Endometrial microvascular endothelial cells (primary cell): ENCODE results near the gene CHRNA1. TPM values are rescaled to one million over a fixed set of nuclear protein-coding genes. Genes with fewer than 3 reads are reported as not detected.

Experiments used
- in situ Hi-C: cut with HindIII; loops from 2 replicates; pipeline ENCODE4 v1.10.0; 2017; ENCODE audit warnings: low sequenced_read_pairs, low pct_unique_long_range_greater_than_20kb; ENCODE audit errors: inconsistent ontology term
- total RNA-seq: library from RNA; depleted of rRNA; stranded (reverse); fragments of >200 nt; gene quantifications from one replicate; pipeline ENCODE4 v1.2.3, GENCODE V29; 2015; ENCODE audit errors: inconsistent ontology term

The CHRNA1 gene
- total RNA-seq, 1 donor from 2014 or later: not detected

DNA sequence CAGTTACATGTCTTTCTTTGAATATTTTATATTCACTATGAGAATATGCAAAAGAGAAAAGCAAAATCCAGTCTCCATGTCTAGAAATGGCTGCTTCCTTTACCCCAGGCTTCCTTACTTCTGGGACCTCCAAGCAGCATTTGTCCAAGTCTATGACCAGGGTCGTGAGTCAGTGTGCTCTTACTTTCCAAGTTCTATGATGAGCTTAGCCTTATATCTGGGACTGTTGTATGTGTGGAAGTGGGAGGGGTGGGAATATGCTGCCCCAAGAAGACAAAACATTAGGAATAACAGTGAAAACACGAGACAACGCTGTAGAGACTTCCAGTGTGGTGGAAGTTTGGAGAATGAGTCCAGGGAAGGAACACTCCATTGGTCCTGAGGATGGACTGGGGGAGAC, 21.2 kb upstream of the CHRNA1 start:
- in situ Hi-C loops: no loop called here

DNA sequence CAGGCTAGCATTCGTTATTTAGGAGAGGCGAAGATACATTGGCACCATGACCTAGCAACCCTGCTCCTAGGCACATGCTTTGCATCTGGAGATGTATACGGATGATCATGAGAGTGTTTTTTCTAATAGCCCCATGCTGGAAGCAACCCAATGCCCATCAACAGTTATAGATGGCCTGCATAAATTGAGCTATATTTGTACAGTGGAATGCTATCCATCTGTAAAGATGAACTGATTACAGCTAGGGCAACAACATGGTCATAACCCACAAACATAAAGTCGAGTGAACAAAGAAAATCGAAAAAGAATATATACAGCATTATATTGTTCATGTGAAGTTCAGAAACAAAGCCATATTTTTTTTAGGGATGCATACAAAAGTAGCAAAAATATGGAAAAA, 20.6 kb upstream of the CHRNA1 start:
- in situ Hi-C loops: no loop called here

DNA sequence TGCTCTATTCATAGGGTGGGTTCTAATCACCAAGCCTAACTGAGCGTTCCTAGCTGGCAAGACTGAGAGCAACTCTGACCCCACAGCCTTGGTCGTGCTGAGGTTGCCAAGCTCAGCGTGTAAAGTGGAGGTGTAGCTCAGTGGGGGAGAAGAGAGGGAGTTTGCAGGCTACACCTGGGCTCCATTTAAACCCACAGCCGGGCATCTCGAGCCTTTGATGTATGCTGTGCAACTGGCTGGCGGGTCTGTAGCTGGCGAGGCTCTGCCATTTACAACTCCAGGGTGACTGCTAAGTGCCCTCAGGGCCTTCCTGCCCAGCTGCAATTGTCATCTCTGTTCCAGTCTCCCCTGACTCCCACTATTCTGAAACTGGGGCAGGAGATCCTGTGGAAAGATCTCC, 20.0 kb upstream of the CHRNA1 start:
- in situ Hi-C loops: no loop called here

DNA sequence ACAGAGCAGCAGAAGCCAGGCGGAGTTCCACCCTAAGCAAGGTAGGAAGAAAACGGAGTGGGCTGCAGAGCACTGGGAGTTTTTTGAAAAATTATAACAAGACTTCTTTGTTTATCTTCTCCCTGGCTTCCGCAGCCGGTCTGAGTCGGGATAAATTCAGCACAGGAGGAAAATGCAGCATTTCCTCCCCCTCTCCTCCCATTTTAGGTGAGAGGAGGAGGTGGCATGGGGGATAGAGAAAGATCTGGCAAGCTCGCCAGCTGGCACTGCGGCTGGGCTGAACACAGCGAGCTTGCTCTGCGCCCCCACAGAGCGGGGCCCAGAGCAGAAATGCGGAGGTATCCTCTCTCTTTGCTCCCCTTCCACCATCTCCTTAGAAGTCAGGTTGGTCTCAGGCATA, 17.7 kb upstream of the CHRNA1 start:
- in situ Hi-C loops: no loop called here

DNA sequence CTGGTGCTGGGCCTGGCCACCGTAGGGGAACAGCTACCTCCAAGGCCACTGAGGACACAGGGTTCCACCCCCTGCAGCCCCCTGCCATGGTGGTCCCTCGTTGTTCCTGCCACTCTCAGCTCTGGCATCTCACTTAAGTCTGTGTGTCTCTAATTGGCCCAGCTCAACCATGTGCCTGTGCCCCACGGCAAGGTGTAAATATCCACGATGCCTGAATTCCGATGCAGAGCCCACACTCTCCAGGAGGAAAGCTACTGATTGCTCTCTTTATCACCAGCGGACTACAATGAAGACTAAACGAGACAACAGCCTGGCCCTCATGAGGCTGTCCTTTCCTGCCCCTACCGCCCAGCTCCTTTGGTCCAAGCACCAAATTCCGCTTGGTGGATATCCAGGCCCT, 17.0 kb upstream of the CHRNA1 start:
- in situ Hi-C loops: no loop called here

DNA sequence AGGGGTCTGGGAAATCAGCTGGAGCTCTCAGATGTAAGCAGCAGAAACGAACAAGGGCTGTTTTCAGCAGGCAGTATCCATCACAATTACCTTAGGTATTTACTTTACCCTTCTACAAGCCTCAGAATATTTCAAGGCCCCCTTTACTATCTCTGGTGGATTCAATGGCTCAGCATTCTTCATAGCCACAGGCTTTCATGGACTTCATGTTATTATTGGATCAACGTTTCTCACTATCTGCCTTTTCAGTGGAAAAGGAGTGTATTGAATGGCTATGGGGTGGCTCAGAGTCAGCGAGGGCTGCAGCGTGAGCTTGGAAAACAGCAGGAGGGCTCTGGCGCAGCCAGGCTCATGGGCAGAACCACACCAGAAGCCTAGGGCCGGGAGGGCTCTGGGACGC, 16.6 kb upstream of the CHRNA1 start:
- in situ Hi-C loops: no loop called here

DNA sequence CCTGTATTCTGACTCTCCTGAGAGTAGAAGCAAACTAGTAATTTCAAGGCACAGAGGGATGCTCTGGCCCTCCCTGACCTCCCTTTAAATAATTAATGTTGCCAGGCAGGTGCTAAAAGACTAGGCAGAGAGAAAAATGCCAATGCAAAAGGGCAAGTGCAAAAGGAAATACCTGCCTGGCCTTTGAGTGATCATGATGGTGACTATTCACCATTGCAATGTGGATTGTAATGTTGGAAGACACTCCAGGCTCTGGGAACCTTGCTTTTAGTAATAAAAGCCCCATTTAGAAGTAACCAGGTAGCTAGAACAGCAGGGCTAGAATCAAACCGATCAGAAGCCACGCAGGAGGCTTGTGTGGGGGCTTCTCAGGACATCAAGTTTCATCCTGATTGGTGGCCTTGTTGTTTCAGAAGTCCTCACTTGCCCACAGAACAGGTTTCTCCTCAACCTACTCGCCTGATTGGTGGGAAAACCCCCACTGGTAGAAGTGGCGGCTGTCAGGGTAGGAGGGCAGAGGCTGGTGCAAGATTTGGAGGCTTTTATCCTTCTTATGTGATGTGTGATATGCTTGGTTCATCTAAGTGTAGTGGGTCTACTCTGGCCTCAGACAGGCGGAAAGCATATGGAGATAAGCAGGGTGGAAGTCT, 16.0 kb upstream of the CHRNA1 start:
- in situ Hi-C loops: no loop called here

DNA sequence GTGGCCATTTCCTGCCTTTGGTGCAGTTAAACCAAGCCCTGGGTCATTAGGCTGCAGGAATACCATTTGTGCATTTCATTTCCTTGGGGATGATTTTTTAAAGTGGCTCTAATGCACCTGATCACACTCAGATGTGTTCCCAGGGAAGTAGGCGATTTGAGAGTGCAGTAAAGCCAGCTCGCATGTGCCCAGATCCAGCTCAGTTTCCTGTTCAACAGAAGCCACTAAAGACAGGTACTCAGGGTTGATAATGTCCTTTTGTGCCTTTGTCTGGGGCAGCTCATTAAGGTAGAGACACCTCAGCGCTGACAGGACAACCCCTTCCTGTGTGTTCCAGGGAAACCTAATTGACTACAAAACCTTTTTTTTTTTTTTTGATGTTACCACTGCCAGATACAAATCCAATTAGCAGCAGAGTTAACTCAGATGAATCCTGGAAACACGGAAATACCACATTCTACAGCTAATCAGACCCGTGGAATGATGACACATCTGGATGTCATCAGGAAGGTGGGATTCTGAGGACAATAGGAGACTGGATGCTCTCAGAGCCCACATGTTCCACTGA, 15.2 kb upstream of the CHRNA1 start:
- in situ Hi-C loops: no loop called here

DNA sequence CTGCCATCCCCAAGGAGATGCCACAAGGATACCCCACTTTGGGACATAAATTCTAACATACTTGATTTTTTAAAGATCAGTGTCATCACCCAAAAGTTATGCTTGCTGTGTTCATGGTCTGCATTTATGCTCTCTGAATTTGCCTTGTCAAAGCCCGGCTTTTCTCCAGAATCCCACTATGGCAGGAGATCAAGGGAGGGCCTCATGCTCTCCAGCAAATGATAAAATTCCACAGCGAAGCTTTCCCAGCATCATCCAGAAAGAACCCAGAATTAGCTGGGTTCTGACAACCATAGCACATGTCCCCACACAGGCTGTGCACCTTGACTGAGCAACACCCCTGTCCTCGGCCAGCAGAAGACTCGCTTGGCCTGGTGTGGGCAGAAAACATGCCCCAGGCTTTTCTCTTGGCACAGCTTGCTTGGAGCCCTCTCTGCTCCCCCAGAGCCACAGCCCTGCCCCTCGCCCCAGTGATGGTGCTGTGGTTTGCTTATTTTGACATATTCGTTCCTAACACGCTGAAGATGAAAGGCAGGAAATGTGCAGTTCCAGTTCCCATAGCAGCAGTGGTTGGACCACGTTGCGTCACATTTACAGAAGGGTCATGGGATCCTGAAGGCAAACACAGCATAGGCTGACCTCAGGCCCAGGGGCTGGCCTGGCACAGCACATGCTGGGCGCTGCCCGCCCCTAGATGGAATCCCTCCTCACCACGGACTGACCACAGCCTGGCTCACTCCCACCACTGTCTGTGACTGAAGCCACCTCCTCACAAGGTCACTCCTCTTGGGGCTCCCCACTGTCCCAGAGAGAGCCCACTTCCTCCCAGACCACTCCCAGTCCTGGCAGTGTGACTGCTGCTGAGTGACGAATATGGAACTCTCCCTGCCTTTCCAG, 14.1 kb upstream of the CHRNA1 start:
- in situ Hi-C loops: no loop called here

DNA sequence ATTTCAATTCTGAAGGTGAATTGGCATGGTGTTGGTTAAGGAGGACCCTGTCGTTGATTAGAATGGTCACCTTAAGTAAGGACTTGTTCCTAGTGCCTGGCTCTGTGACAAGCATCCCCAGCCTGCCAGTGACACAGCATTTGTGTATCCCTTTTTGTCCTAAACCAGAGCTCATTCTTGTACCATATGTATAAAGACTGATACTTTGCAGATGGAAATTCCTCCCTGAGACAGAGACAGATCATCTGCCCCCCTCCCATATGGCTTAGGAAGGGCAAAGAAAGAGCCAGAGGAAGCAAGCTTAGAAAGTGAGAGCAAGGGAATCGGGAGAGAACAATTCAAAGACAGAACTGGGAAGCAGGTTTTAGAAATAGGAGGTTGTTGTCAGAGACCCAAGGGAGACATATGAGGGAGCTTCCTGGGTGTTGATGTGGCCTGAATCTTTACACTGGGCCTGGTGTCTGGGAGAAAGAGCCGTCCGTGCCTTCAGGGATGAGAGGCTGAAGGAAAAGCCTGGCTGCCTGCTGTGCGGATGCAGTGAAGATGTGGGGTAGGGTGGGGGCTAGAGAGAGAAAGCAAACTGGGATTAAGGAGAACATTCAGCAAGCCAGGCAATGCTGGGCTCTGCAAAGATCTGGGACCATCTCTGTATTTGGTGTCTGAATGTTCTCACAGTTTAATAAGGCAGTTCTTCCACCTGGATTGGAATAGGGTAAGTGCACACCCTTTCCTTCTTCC, 13.2 kb upstream of the CHRNA1 start:
- in situ Hi-C loops: no loop called here

DNA sequence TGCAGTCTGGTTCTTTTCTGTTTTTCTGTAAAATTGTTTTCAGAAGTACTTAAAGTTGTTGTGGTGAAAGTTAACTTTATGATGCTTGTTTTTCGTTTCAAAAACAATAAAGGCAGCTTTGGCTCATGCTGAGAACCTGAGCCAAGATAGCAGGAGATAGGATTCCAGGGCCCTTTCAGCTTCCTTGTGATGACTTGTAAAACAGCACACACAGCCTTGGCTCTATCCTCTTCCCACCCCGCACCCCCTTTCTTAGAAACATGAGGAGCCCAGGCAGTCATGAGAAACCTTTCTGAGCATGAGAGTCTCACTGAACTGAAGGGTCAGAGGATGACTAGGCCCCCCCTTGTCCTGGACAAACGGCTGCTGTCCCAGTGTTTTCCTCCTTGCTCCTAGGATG, 12.4 kb upstream of the CHRNA1 start:
- in situ Hi-C loops: no loop called here

DNA sequence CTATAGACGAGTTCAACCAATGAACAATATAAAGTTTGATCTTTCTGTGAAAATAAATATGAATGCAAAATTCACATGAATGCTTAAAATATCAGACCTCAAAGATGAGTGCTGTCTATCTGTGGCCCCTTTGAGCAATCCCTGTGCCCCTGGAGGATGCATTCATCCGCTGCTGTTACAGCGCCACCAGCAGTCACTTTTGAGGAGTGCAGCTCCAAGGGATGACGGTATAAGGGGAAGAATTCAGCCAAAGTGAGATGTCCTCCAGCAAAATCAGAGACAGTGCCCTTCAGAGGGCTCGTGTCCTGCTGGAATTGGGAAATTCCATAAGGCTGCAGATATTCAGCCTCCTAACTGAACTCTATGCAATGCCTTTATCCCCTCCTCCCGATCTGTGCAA, 12.0 kb upstream of the CHRNA1 start:
- in situ Hi-C loops: no loop called here

DNA sequence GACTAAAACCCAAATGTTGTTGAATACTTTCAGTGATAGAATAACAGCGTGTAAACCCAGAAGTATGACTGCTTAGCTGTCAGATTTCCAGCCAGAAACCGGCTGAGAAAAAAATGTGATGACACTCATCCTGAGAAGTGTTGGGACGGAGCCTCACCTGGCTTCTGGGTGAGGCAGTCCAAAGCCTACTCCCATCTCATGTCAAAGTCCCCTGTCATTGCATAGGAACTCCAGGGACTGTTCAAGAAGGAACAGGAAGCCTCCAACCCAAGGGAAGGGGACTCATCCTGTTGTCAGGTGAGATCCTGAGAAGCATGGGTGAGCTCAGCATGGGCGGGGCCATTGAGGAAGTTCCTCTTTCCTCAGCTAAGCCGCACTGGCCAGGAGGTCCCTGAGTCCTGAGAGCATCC, 11.3 kb upstream of the CHRNA1 start:
- in situ Hi-C loops: no loop called here

DNA sequence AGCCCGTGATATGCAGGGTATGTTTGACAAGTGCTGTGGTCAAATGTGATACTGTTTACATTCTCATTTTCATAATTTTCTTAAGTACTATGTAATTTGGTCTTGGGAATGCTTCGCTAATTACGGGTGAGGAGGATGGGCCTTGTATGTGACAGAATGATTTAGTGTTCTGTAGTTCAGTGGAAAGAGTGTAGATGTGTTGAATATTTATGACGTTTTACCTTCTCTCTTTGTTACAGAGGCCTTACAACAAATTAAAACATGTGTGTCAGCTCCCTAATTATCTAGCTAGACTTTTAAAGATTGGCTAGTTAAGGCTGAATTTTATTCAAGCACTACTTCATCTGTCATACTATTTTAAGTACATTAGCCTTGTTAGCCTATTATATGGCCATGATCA, 10.6 kb upstream of the CHRNA1 start:
- in situ Hi-C loops: loop anchor here (5.0 kb wide), 1 partner anchor 212 kb away; no protein-coding TSS in a partner anchor

DNA sequence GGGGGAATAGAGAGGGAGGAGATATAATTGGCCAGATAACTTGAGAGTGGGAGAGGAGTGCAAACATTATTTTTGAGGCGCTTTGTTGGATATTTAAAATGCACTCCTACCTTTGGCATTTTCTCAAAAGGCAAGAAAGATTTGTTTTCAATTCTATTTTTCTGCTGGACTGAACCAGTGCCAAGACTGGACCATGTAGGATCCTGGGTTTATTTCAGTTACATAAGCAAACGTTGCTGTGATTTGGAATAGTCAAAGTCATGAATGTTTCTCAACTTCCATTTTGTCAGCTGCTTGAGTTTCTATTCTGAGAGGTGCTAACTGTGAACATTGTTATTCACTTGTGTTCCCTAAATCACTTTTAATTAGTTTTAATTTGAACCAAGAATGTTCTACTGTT, 8.9 kb upstream of the CHRNA1 start:
- in situ Hi-C loops: loop anchor here (5.0 kb wide), 1 partner anchor 214 kb away; no protein-coding TSS in a partner anchor

DNA sequence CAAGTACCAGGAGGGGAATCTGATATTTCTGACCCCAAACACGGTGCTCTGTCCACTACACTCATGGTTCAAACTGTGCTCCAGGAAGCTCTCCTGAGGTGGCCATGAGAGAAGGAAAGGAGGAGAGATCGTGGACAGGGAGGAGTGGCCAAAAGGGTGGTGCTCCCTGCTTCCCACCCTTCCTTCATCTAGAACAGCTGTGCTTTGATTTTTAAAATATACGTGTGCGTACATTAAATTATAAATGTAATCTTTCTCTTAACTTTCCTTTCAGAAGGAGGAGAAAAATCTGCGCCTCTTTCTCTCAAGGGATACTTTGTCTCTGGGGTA, 8.2 kb upstream of the CHRNA1 start:
- in situ Hi-C loops: loop anchor here (5.0 kb wide), 1 partner anchor 215 kb away; no protein-coding TSS in a partner anchor

DNA sequence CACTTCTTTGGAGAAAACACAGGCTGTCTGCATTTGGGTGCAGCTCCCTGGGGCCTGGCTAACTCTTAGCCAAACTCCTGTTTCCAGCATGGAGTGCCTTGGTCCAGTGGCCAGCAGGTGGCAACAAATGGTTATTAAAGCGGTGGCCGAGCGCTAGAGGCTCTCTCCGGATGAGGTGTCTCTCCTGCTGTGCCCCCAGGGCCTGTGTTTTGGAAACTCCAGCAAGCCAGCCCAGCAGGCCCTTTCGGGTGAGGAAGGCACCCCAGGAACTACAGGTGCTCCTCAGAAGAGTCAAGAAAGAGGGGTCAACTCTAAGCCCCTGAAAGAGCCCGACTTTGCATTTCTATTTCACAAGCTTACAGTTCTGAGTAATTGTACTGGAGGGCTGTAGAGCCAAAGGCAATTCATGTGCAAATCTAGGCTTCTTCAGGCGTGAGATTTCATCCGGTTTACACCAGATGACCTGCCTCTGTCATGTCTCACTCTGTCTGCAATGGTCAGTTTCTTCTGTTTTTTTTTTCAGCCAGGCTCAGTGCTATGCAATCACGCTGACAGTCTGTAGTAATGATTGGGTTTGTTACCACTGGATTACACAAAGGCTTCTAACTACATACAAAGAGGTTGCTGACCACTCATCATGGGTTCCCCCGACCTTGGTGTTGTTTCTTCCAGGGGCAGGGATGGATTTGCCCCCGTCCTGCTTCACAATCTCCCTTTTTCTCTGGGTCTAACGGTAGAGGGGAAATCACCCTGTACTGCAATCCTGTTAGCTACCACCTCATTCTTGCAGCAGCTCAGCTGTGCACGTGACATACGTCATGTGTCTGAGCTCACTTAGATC, 7.6 kb upstream of the CHRNA1 start:
- in situ Hi-C loops: loop anchor here (5.0 kb wide), 1 partner anchor 215 kb away; no protein-coding TSS in a partner anchor

DNA sequence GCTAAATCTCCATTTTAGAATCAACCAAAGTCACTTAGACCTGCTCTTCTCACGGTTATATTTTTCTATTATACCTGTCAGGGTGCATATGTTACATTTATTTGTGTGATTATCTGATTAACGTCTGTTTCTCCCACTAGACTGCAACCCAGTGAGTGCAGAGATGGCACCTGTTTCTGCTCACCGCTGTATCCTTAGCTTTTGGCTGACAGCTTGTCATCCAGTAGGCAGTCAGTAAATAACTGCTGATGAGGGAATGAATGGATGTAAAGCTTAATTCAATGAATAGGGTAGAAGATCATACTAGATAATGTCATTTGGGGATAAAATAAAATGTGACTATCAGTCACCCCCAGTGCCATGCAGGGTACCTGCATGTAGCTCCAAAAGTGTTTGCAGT, 6.9 kb upstream of the CHRNA1 start:
- in situ Hi-C loops: loop anchor here (5.0 kb wide), 1 partner anchor 216 kb away; no protein-coding TSS in a partner anchor
